RWPE2 (cell line): ENCODE measurements around the gene CD68.

Experiments used
- ATAC-seq: fragments of 200-7000 bp; cut with Tn5 transposase; 3 replicates; pipeline ENCODE4 v1.9.1; 2021; ENCODE audit warnings: low read depth
- DNase-seq: peaks from one replicate; pipeline ENCODE4 v3.0.0-alpha.2; 2020; ENCODE audit warnings: low spot score
- H3K27ac ChIP-seq: fragments of 450-650 bp; 2 replicates; pipeline ENCODE4 v1.5.1; 2017; ENCODE audit warnings: mild to moderate bottlenecking; ENCODE audit not compliant: poor library complexity, severe bottlenecking
- H3K27me3 ChIP-seq: fragments of 250-450 bp; sonication (Bioruptor Pico); 2 replicates; pipeline ENCODE4 v1.5.1; 2021; ENCODE audit warnings: mild to moderate bottlenecking, moderate library complexity; ENCODE audit not compliant: insufficient read depth, poor library complexity, severe bottlenecking
- H3K36me3 ChIP-seq: fragments of 250-450 bp; sonication (Bioruptor Pico); 2 replicates; pipeline ENCODE4 v1.5.1; 2020; ENCODE audit warnings: low read depth, mild to moderate bottlenecking, moderate library complexity
- H3K4me1 ChIP-seq: fragments of 250-450 bp; sonication (Bioruptor Pico); 2 replicates; pipeline ENCODE4 v1.5.1; 2021; ENCODE audit warnings: mild to moderate bottlenecking, moderate library complexity; ENCODE audit not compliant: insufficient read depth, poor library complexity, severe bottlenecking
- H3K4me3 ChIP-seq: fragments of 250-450 bp; sonication (Bioruptor Pico); 2 replicates; pipeline ENCODE4 v1.5.1; 2021; ENCODE audit warnings: mild to moderate bottlenecking, moderate library complexity; ENCODE audit not compliant: severe bottlenecking
- H3K9me3 ChIP-seq: fragments of 250-450 bp; sonication (Bioruptor Pico); 2 replicates; pipeline ENCODE4 v1.5.1; 2021; ENCODE audit warnings: mild to moderate bottlenecking, moderate library complexity; ENCODE audit not compliant: severe bottlenecking
- CTCF ChIP-seq: fragments of 450-650 bp; IDR thresholded peaks from one replicate; pipeline ENCODE4 v1.5.1; 2017; ENCODE audit warnings: mild to moderate bottlenecking, moderate library complexity; ENCODE audit not compliant: poor library complexity, severe bottlenecking

Gene CD68

DNA sequence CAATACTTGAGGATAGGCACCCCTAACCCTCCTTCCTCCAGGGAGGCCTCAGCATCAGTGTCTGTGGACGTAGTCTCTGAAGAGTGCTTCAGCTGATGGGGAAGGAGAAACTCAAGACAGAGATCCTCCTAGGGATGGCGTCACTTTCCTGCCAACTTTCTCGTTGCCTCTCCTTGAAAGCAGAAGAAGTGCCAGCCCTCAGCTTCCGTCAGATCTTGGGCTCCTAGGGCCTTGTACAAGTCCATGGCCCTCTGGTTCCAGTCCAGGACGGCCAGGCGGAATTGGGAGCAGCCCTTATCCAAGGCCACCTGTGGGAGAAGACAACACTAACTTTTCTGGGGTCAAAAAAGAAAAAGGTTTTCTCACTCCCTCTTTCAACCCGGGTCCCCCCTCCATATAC, 46.9 kb downstream of the CD68 start:
- H3K4me3 ChIP-seq = no peak overlapping the region
- H3K27me3 ChIP-seq = no peaks in the 10 kb centered on the region
- H3K27ac ChIP-seq = no peak overlapping the region
- no peak for DNase-seq
- H3K4me1 ChIP-seq = no peaks in the 10 kb centered on the region
- H3K36me3 ChIP-seq = no peaks in the 10 kb centered on the region
- H3K9me3 ChIP-seq = no peaks in the 10 kb centered on the region
- TF ChIP-seq CTCF = no peak
- ATAC-seq = no peak

DNA sequence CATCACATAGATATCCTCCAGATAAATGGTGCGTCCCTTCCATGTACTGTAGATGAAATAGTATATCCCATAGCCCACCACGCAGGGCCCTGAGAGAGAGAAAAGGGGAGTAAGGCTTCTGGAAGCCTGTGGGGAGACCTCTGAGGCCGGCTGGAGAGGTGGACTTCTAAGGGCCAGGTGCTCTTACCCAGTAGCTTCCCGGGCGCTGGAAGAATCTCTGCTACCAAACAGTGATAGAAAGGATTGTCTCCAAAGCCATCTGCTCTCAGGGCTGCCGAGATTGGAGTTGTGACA, 47.5 kb downstream of the CD68 start:
- DNase-seq (no peak), ATAC-seq (peak; percentile 6)
- TF ChIP-seq CTCF = no peak
- H3K4me3 ChIP-seq = peak overlapping the region; percentile 80
- no peaks in the 10 kb centered on the region for H3K27me3 ChIP-seq
- H3K9me3 ChIP-seq = no peaks in the 10 kb centered on the region
- H3K4me1 ChIP-seq = no peaks in the 10 kb centered on the region
- no peak overlapping the region for H3K27ac ChIP-seq
- H3K36me3 ChIP-seq = no peaks in the 10 kb centered on the region

DNA sequence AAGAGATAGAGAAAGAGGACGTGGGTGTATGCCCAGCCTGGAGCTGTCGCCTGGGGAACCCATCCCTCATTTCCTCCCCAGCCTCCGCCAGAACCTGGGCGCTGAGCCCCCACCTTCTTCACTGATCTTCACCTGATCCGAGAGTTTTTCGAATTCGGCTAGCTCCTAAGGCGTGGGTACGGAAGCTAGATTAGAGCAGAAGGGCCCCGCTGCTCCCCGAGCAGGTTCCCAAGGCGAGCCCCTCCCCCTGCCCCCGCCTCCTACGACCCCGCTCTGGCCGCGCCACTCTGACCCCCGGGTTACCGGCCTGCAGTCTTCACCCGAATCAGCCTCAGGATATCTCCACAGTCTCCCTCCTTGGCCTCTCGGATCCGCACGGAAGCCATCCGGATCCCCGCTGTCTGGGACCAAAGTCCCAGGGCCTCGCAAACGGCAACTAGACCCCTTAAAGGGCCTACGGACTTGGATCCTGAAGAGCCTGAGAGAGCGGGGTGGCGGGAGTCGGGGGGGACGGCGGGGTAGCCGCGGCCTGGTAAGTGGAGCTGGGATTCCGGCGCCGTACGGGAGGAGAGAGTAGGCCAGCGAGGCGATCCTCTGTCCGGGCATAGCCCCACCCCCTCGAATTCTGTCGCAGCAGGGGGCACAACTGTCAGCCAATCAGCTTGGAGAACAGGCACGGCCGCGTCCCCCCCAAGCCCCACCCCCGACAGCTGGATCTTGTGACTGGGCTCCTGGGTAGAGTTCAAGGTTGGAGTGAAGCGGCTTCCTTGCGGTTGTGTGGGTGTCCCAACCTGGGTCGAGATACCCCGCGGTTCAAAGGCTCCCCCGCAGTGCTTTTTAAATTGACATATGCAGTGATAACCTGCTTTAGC, 48.0 kb downstream of the CD68 start, which contains the start of gene SAT2:
SAT2 (minus strand) TSS at position 572 of the 872 bp plus-strand sequence; CDS start at position 386, 186 bp downstream.
- no peak within 1 kb of the TSS for H3K27ac ChIP-seq
- no peak for TF ChIP-seq CTCF
- peak; percentile 91 for ATAC-seq

GRCh38 chr17:7629939-7630571, 50.6 kb downstream of the CD68 start, which contains the start of gene SHBG:
SHBG (plus strand) TSS chr17:7630135; CDS start chr17:7630173, 38 bp downstream.
- ATAC-seq = no peak
- no peaks in the 10 kb centered on the region for H3K9me3 ChIP-seq
- no peaks in the 10 kb centered on the region for H3K4me1 ChIP-seq

More for the DNA sequence above, 48.0 kb downstream of the CD68 start, which contains the start of gene SAT2:
- H3K4me1 ChIP-seq = no peaks in the 10 kb centered on the region
- H3K9me3 ChIP-seq = no peaks in the 10 kb centered on the region
- H3K27me3 ChIP-seq = no peaks in the 10 kb centered on the region
- peak; percentile 87 for DNase-seq
- peak within 1 kb of the TSS; percentile 80 for H3K4me3 ChIP-seq
- H3K36me3 ChIP-seq = no peaks in the 10 kb centered on the region

More at GRCh38 chr17:7629939-7630571, 50.6 kb downstream of the CD68 start, which contains the start of gene SHBG:
- no peak within 1 kb of the TSS for H3K4me3 ChIP-seq
- DNase-seq = no peak
- no peak for TF ChIP-seq CTCF
- no peaks in the 10 kb centered on the region for H3K27me3 ChIP-seq
- H3K27ac ChIP-seq = no peak within 1 kb of the TSS
- H3K36me3 ChIP-seq = no peaks in the 10 kb centered on the region
